HG03280 (cell line): ENCODE data around the gene SERINC3.

Experiments
- ATAC-seq: cut with Tn5 transposase; IDR thresholded peaks from one replicate; pipeline ENCODE4 v1.9.1; 2021; ENCODE audit warnings: mild to moderate bottlenecking, moderate library complexity; ENCODE audit not compliant: unreplicated experiment

SERINC3 gene

DNA sequence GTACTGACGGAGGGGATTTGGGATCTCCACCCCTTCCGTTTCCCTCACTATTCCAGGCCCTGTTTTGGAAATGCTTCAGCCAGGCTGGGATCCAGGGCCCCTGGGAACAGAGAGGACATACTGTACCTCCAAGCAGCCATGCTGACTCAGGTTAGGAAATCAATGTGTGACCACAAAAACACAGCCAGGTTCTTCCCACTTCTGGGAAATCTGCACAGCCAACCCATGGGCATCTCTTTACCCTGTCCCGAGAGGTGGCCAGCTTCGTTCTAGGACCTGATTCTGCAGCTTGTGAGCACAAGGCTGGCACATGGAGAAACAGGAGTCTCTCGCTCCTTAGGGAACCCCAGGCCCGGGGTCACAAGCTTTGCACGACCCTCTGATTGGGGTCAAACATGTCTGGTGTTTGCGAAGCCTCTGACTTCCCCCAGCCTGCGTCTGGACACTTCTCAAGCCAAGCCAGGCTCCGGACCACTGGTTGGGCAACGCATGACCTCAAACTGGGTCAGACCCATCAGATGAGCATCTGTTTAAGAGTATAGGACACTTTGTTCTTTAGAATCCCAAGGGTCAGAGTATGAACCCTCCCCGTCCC is 54.5 kb downstream of the SERINC3 start:
- no peak for ATAC-seq

DNA sequence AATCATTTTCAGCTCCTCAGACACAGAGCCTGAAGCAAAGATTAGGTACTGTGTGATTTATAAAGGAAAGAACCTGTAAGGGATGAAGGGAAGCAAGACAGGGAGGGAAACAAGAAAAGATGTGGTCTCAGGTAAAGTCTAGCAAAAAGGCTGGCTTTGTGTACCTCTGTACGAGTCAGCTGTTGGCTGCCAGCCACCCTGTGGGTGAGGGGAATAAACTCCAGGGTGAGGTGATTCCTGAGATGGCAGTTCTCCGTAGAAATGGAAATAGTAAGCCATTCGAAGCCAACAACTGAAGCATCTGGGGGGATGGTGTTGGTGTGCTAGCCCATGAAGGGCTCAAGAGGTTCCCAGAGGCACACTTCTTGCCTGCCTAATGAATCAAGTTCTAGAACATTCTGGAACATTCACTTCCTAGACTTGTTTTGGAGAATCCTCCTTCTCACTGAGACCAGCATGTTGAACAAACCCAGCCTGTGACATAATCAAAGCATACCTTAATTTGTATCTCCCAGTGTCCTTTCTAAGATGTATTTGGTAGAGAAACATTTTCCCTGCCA is 56.8 kb downstream of the SERINC3 start:
- ATAC-seq: no peak

- ATAC-seq: no peak
Observed at GRCh38 chr20:44464514-44464913, 57.4 kb downstream of the SERINC3 start.

- no peak for ATAC-seq
Observed at GRCh38 chr20:44463466-44463865, 58.4 kb downstream of the SERINC3 start.

DNA sequence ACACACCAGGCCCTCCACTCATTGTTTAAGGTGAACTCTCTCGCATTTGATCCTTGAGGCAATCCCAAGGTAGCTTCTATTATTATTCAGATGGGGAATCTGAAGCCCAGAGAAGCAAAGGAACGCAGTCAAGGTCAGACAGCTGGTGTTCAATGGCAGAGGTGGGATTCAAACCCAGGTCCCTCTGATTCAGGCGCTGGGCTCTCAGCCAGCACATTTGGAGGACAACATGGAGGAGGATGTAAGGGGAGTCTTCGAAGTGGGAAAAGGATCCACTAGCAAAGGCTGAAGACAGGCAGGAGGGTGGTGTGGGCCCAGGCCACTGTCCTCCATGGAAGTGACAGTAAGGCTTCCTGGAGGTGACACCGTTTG is 60.1 kb downstream of the SERINC3 start:
- no peak for ATAC-seq

GRCh38 chr20:44461142-44461802 is 60.6 kb downstream of the SERINC3 start:
- ATAC-seq: no peak

- ATAC-seq: no peak
Observed at GRCh38 chr20:44460795-44461141, 61.1 kb downstream of the SERINC3 start.

DNA sequence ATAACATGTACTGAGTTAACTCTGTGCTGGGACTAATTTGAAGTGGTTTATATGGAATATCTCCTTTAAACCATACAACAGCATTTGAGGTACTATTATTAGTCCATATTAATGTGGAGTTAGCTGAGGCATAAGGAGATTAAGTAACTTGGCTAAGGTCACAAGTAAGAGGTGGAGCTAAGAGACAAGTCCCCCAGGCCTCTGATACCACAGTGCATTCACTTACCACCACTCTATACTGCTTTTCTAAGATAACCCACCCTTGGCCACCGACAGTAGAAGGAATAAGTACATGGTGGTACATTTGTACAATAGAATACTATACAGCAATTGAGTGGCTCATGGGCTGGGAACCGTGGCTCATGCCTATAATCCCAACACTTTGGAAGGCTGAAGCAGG is 62.6 kb downstream of the SERINC3 start:
- no peak for ATAC-seq

GRCh38 chr20:44457016-44457415 is 64.9 kb downstream of the SERINC3 start:
- ATAC-seq: no peak

DNA sequence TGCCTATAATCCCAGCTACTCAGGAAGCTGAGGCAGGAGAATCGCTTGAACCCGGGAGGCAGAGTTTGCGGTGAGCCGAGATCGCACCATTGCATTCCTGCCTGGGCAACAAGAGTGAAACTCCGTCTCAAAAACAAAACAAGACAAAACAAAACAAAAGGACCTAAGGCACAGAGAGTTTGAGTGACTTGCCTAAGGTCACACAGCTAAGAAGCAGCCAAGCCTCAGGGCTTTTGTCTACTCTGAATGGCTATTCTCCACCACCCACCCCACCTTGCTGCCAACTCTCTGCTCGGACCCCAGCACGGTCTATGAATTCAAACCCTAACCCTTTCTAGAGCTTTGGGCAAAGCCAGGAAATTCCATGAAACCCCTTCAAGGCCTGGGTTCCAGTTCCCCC is 65.3 kb downstream of the SERINC3 start:
- no peak for ATAC-seq

DNA sequence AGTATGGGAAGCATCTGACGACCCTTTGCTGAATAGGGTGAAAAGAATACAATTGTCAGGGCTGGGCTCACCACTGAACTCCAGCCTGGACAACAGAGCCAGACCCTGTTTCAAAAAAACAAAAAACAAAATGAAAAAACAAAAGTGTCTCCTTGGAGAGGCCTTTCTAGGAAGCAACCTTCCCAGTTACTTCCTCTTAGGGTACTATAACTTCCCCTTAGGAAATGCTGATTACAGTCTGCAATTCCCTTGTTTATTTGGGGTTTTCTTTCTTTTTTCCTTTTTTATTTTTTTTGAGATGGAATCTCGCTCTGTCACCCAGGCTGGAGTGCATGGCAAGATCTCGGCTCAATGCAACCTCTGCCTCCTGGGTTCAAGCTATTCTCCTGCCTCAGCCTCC is 66.7 kb downstream of the SERINC3 start:
- ATAC-seq: no peak

GRCh38 chr20:44454306-44454963 is 67.4 kb downstream of the SERINC3 start:
- no peak for ATAC-seq

- no peak for ATAC-seq
Observed at GRCh38 chr20:44450903-44451450, 70.9 kb downstream of the SERINC3 start.

DNA sequence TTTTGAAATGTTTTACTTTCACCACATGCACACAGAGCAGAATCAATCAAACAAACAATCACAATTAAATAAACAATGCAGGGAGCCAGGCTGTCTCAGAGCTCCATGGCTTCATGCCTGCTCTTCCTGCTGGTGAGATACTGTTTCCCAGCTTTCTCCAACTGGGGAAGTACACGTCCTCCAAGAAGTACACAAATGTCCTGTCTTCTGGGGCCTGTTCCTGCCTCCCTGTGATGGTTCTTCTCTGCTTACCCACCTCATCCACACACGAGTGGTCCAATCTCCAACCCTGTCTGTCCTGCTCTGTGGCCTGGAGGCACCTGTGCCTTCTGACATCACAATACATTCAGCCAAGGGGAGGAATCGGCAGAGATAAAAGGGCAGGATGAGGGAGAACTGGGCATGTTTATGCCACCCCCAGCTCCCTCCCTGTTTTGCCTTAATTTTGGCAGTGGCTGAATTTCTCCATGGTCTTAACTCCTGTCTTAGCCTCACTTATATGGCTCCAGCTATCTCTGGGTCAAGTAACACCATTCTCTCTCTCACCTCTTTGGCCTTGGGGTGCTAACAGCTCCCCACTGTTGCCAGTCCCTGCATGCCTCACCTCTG is 71.5 kb downstream of the SERINC3 start:
- ATAC-seq: no peak

DNA sequence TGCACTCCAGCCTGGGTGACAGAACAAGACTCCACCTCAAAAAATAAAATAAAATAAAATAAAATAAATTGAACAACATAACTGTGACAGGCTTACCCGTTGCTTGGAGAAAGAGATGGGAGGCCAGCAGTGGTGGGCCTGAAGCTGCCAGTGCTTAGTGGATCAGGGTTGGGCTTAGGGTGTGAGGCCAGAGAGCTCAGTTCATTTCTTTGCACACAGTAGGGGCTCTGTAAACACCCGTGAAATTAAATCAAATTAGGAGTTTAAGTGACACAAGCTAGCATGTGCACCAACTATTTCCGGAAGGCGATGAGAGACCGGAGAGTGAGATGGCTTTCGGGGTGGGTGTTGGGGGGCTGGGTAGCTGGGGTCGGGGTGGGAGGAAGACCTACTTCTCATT is 72.0 kb downstream of the SERINC3 start:
- no peak for ATAC-seq

- no peak for ATAC-seq
Observed at GRCh38 chr20:44448753-44449546, 72.9 kb downstream of the SERINC3 start.

GRCh38 chr20:44447827-44448419 is 73.9 kb downstream of the SERINC3 start:
- no peak for ATAC-seq
